Measurements from ENCODE around the gene HNF4A.

DNA sequence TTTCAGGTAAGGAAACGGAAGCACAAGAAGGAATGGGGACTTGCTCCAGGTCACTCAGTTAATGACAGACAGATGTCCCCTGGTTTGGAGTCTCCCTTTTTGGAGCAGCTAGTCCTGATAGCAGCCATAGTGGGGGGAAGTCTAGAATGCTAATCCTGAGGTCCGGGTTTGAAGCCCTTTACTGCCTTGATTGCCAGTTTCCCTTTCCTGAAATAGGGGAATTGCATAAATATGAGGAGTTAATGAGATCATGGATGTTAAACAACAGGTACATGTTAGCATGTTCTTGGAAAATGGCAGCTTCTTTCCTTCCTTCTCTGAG lies 119.8 kb downstream of the HNF4A start:
- TF ChIP-seq, protein P1, sequence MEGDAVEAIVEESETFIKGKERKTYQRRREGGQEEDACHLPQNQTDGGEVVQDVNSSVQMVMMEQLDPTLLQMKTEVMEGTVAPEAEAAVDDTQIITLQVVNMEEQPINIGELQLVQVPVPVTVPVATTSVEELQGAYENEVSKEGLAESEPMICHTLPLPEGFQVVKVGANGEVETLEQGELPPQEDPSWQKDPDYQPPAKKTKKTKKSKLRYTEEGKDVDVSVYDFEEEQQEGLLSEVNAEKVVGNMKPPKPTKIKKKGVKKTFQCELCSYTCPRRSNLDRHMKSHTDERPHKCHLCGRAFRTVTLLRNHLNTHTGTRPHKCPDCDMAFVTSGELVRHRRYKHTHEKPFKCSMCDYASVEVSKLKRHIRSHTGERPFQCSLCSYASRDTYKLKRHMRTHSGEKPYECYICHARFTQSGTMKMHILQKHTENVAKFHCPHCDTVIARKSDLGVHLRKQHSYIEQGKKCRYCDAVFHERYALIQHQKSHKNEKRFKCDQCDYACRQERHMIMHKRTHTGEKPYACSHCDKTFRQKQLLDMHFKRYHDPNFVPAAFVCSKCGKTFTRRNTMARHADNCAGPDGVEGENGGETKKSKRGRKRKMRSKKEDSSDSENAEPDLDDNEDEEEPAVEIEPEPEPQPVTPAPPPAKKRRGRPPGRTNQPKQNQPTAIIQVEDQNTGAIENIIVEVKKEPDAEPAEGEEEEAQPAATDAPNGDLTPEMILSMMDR (IDR thresholded peaks at IDR 0.05) = no peak
- TF ChIP-seq ZFX (IDR thresholded peaks at IDR 0.05; ENCODE audit: borderline replicate concordance) = no peak

Measured in 22Rv1 (cell line).